ENCODE results near the gene VGLL4. TPM values are rescaled to one million over a fixed set of nuclear protein-coding genes. Genes with fewer than 3 reads are reported as not detected.

The VGLL4 gene
- total and polyA plus RNA-seq, 2 experiments from 2014 or later, result 30.9 to 46.5 TPM

GRCh38 chr3:11631820-11632219, 11.9 kb downstream of the VGLL4 start:
- no peak for DNase-seq
- WGBS, 2 experiments (ENCODE audit: low coverage in 1 of 2, low lambda C conversion rate in 2 of 2, missing lambda C conversion rate in 2 of 2), result 85 to 86% methylated on average over 9 of the region's 9 CpGs

DNA sequence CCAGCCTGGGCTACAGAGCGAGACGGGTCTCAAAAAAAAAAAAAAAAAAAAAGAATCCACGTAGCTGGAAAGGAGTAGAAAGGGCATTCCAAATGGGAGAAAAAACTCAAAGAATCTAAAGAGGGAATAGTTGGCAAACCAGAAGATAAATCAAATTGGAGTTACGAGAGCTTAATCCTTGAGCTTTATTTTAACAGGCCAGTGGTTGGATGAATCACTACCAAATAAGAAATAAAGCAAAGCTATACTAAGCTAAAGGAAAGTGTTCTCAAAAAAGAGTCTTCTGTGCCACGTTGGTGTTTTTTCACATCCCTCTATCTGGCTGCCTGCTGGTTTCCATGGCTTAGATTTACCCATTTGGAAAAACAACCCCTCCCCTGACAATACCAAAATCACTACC, 14.0 kb downstream of the VGLL4 start:
- H3K4me2 ChIP-seq (ENCODE audit: unreplicated experiment), result peak overlapping the region; percentile 51
- peaks cover 1% of the 10 kb centered on the region; the same call in 1 of the 2 replicates for H4K20me1 ChIP-seq (ENCODE audit: insufficient read depth)
- in situ Hi-C loops (cut with MboI), result no loop called here
- peaks cover 19% of the 10 kb centered on the region for H3F3A ChIP-seq (ENCODE audit: insufficient read depth)
- peak; percentile 76 for DNase-seq
- H3K9me2 ChIP-seq (ENCODE audit: insufficient read depth), result no peaks in the 10 kb centered on the region
- WGBS, 2 experiments (ENCODE audit: low coverage in 1 of 2, low lambda C conversion rate in 2 of 2, missing lambda C conversion rate in 2 of 2), result 10 to 16% methylated on average over 4 to 5 of the region's 5 CpGs
- no peaks in the 10 kb centered on the region for H3K27me3 ChIP-seq (replicated peaks; ENCODE audit: insufficient read depth)
- H3K4me3 ChIP-seq, result 0 out of 2 replicates have a peak overlapping the region, but pooled peaks have one; percentile 21
- no peaks in the 10 kb centered on the region for H3K9me3 ChIP-seq (ENCODE audit: low read depth)
- H3K36me3 ChIP-seq (ENCODE audit: low read depth), result no peaks in the 10 kb centered on the region
- peak overlapping the region; percentile 82 for H3K27ac ChIP-seq
- H3K4me1 ChIP-seq (ENCODE audit: insufficient read depth), result peaks cover 15% of the 10 kb centered on the region
- H2AFZ ChIP-seq, result no peak overlapping the region
- H3K79me2 ChIP-seq (ENCODE audit: insufficient read depth), result peaks cover 100% of the 10 kb centered on the region
- H3K9ac ChIP-seq, result peak overlapping the region; percentile 62
- TF ChIP-seq EZH2phosphoT487 (IDR thresholded peaks at IDR 0.05; ENCODE audit: insufficient read depth, low read depth) (no peak), EZH2 (IDR thresholded peaks at IDR 0.05; ENCODE audit: insufficient read depth, poor library complexity, severe bottlenecking) (no peak)

More at GRCh38 chr3:11631820-11632219, 11.9 kb downstream of the VGLL4 start:
- Histone ChIP-seq H4K20me1 (ENCODE audit: insufficient read depth) (no peaks in the 10 kb centered on the region; the same call in 1 of the 2 replicates), H2AFZ (no peak overlapping the region), H3K4me3 (no peak overlapping the region), H3K9me2 (ENCODE audit: insufficient read depth) (no peaks in the 10 kb centered on the region), H3K79me2 (ENCODE audit: insufficient read depth) (peaks cover 100% of the 10 kb centered on the region), H3K27me3 (replicated peaks; ENCODE audit: insufficient read depth) (no peaks in the 10 kb centered on the region), H3K9ac (no peak overlapping the region), H3K27ac (no peak overlapping the region), H3K36me3 (ENCODE audit: low read depth) (no peaks in the 10 kb centered on the region), H3K4me2 (ENCODE audit: unreplicated experiment) (no peak overlapping the region), H3K9me3 (ENCODE audit: low read depth) (no peaks in the 10 kb centered on the region), H3K4me1 (ENCODE audit: insufficient read depth) (peaks cover 36% of the 10 kb centered on the region), H3F3A (ENCODE audit: insufficient read depth) (peaks cover 30% of the 10 kb centered on the region)
- TF ChIP-seq EZH2 (IDR thresholded peaks at IDR 0.05; ENCODE audit: insufficient read depth, poor library complexity, severe bottlenecking) (no peak), EZH2phosphoT487 (IDR thresholded peaks at IDR 0.05; ENCODE audit: insufficient read depth, low read depth) (no peak)
- in situ Hi-C loops (cut with MboI), result no loop called here

DNA sequence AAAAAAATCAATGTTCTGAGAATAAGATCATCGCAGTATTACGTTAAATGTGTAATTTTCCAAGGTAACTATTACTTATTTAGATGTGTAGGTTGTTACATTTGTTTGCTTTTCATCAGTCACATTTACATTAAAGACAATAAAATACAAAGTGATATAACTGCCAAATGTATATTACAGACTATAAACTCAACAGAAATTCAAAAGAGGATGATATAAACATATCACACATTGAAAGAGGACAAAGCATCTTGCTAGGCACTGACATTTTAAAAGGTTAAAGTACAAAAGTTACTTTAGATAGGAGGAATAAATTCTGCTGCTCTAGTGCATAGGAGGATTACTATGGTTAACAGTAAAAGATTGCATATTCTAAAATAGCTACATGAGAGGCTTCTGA, 16.1 kb downstream of the VGLL4 start:
- H3K4me3 ChIP-seq, result no peak overlapping the region
- DNase-seq, result no peak
- no peak overlapping the region for H2AFZ ChIP-seq
- H3K27ac ChIP-seq, result no peak overlapping the region
- TF ChIP-seq EZH2 (IDR thresholded peaks at IDR 0.05; ENCODE audit: insufficient read depth, poor library complexity, severe bottlenecking), result no peak
- no peak for TF ChIP-seq EZH2phosphoT487 (IDR thresholded peaks at IDR 0.05; ENCODE audit: insufficient read depth, low read depth)
- H3K79me2 ChIP-seq (ENCODE audit: insufficient read depth), result peaks cover 100% of the 10 kb centered on the region
- no peak overlapping the region for H3K9ac ChIP-seq
- no peak overlapping the region for H3K4me2 ChIP-seq (ENCODE audit: unreplicated experiment)
- no peaks in the 10 kb centered on the region for H3K9me3 ChIP-seq (ENCODE audit: low read depth)
- H3K27me3 ChIP-seq (replicated peaks; ENCODE audit: insufficient read depth), result no peaks in the 10 kb centered on the region
- peaks cover 15% of the 10 kb centered on the region for H3F3A ChIP-seq (ENCODE audit: insufficient read depth)
- 99 to 100% methylated on average over 2 of the region's 2 CpGs for WGBS, 2 experiments (ENCODE audit: low coverage in 1 of 2, low lambda C conversion rate in 2 of 2, missing lambda C conversion rate in 2 of 2)
- H3K4me1 ChIP-seq (ENCODE audit: insufficient read depth), result peaks cover 14% of the 10 kb centered on the region
- H3K36me3 ChIP-seq (ENCODE audit: low read depth), result no peaks in the 10 kb centered on the region
- peaks cover 7% of the 10 kb centered on the region; the same call in 1 of the 2 replicates for H4K20me1 ChIP-seq (ENCODE audit: insufficient read depth)
- in situ Hi-C loops (cut with MboI), result no loop called here
- H3K9me2 ChIP-seq (ENCODE audit: insufficient read depth), result 0 out of 2 replicates have a peak, but pooled peaks cover 4% of the 10 kb centered on the region

- Histone ChIP-seq H3K36me3 (ENCODE audit: low read depth) (no peaks in the 10 kb centered on the region), H3K27me3 (replicated peaks; ENCODE audit: insufficient read depth) (no peaks in the 10 kb centered on the region), H3K27ac (no peak overlapping the region), H2AFZ (no peak overlapping the region), H3K4me2 (ENCODE audit: unreplicated experiment) (no peak overlapping the region), H3K4me3 (no peak overlapping the region), H3K4me1 (ENCODE audit: insufficient read depth) (peaks cover 14% of the 10 kb centered on the region), H3F3A (ENCODE audit: insufficient read depth) (peaks cover 14% of the 10 kb centered on the region), H4K20me1 (ENCODE audit: insufficient read depth) (peaks cover 11% of the 10 kb centered on the region; the same call in 1 of the 2 replicates), H3K9me2 (ENCODE audit: insufficient read depth) (0 out of 2 replicates have a peak, but pooled peaks cover 4% of the 10 kb centered on the region), H3K9ac (no peak overlapping the region), H3K79me2 (ENCODE audit: insufficient read depth) (peaks cover 100% of the 10 kb centered on the region), H3K9me3 (ENCODE audit: low read depth) (no peaks in the 10 kb centered on the region)
- in situ Hi-C loops (cut with MboI), result no loop called here
- TF ChIP-seq EZH2 (IDR thresholded peaks at IDR 0.05; ENCODE audit: insufficient read depth, poor library complexity, severe bottlenecking), result no peak
- no peak for TF ChIP-seq EZH2phosphoT487 (IDR thresholded peaks at IDR 0.05; ENCODE audit: insufficient read depth, low read depth)
- DNase-seq, result no peak
- WGBS, 2 experiments (ENCODE audit: low coverage in 1 of 2, low lambda C conversion rate in 2 of 2, missing lambda C conversion rate in 2 of 2), result 64 to 73% methylated on average over 2 of the region's 2 CpGs
Observed at GRCh38 chr3:11626084-11626463, 17.6 kb downstream of the VGLL4 start.

Data from GM23248 (cell line).